PC-3 (cell line): ENCODE data around the gene RCSD1. TPM values are rescaled to one million over a fixed set of nuclear protein-coding genes. Genes with fewer than 3 reads are reported as not detected.

Source experiments
- ATAC-seq: fragments of 200-7000 bp; cut with Tn5 transposase; 2 replicates; pipeline ENCODE4 v1.9.1; 2020; ENCODE audit warnings: mild to moderate bottlenecking, moderate library complexity
- BruUV-seq: library from RNA; stranded (reverse); fragments of 400-500 nt; replicated peaks from 2 replicates; lab custom pipeline; 2021; lab: Mats Ljungman, UMichigan
- CTCF ChIA-PET: fragments of 300-600 bp; sonication (Branson Sonifier 250); formaldehyde crosslinking; loops from one replicate; lab custom pipeline; 2022; ENCODE audit warnings: antibody characterized with exemption; lab: Charles Lee
- POLR2A ChIA-PET: fragments of 300-600 bp; sonication (Branson Sonifier 250); formaldehyde crosslinking; loops from one replicate; lab custom pipeline; 2022; ENCODE audit warnings: antibody characterized with exemption; ENCODE audit not compliant: unreplicated experiment; lab: Charles Lee
- DNase-seq: peaks from one replicate; pipeline ENCODE4 v3.0.0-alpha.2; 2015
- H2AFZ ChIP-seq: fragments of 300-600 bp; sonication (generic); 2 replicates; pipeline ENCODE4 v1.6.0; 2016; ENCODE audit warnings: antibody characterized with exemption, low read length
- H3F3A ChIP-seq: fragments of 300-600 bp; sonication (generic); one replicate; pipeline ENCODE4 v1.6.0; 2017; ENCODE audit warnings: antibody characterized with exemption, low read length, control low read depth, mild to moderate bottlenecking; ENCODE audit not compliant: unreplicated experiment
- H3K27ac ChIP-seq: fragments of 300-600 bp; sonication (generic); 2 replicates; pipeline ENCODE4 v1.5.1; 2016; ENCODE audit warnings: mild to moderate bottlenecking, low read length
- H3K27me3 ChIP-seq: fragments of 300-600 bp; sonication (generic); 2 replicates; pipeline ENCODE4 v1.6.1; 2016; ENCODE audit warnings: low read length, mixed read lengths
- H3K36me3 ChIP-seq: fragments of 300-600 bp; sonication (generic); 2 replicates; pipeline ENCODE4 v1.6.1; 2016; ENCODE audit warnings: low read depth, mixed run types, low read length, mixed read lengths
- H3K4me1 ChIP-seq: fragments of 300-600 bp; sonication (generic); 2 replicates; pipeline ENCODE4 v1.5.1; 2016; ENCODE audit warnings: low read length; ENCODE audit not compliant: insufficient read depth
- H3K4me2 ChIP-seq: fragments of 300-600 bp; sonication (generic); 2 replicates; pipeline ENCODE4 v1.6.0; 2016; ENCODE audit warnings: low read length
- H3K4me3 ChIP-seq: fragments of 300-600 bp; sonication (generic); 2 replicates; pipeline ENCODE4 v1.5.1; 2016; ENCODE audit warnings: mild to moderate bottlenecking, low read length, mixed read lengths
- H3K79me2 ChIP-seq: fragments of 300-600 bp; sonication (generic); 2 replicates; pipeline ENCODE4 v1.6.1; 2017; ENCODE audit warnings: low read length, mixed read lengths
- H3K9ac ChIP-seq: fragments of 300-600 bp; sonication (generic); 2 replicates; pipeline ENCODE4 v1.6.0; 2016; ENCODE audit warnings: mild to moderate bottlenecking, low read length
- H3K9me2 ChIP-seq: fragments of 300-600 bp; sonication (generic); replicated peaks from 2 replicates; pipeline ENCODE4 v1.6.1; 2016; ENCODE audit warnings: mixed run types, low read length, mixed read lengths
- H3K9me3 ChIP-seq: fragments of 300-600 bp; sonication (generic); 2 replicates; pipeline ENCODE4 v1.6.1; 2016; ENCODE audit warnings: low read length, mixed read lengths
- H4K20me1 ChIP-seq: fragments of 300-600 bp; sonication (generic); 2 replicates; pipeline ENCODE4 v1.6.1; 2016; ENCODE audit warnings: low read length, mixed read lengths
- CTCF ChIP-seq: fragments of 300-600 bp; sonication (generic); conservative IDR thresholded peaks from 2 replicates; pipeline ENCODE4 v1.5.1; 2017; ENCODE audit warnings: antibody characterized with exemption, low read depth, mild to moderate bottlenecking, low read length
- EZH2 ChIP-seq: fragments of 300-600 bp; sonication (generic); IDR thresholded peaks from one replicate; pipeline ENCODE4 v1.6.1; 2017; ENCODE audit warnings: antibody characterized with exemption, mild to moderate bottlenecking, low read length; ENCODE audit not compliant: unreplicated experiment
- EZH2phosphoT487 ChIP-seq: fragments of 300-600 bp; sonication (generic); IDR thresholded peaks from 2 replicates; pipeline ENCODE4 v1.6.1; 2018; ENCODE audit warnings: mild to moderate bottlenecking, antibody characterized with exemption, low read length, borderline replicate concordance
- intact Hi-C: fragments of 100-400 bp; cut with micrococcal nuclease; formaldehyde crosslinking; loops from 2 replicates; pipeline ENCODE4 v1.9.0; 2023
- total RNA-seq: library from RNA; depleted of rRNA; stranded (reverse); fragments of >200 nt; gene quantifications from 2 replicates; pipeline ENCODE4 v1.2.3, GENCODE V29; 2014

RCSD1 gene
- total RNA-seq, 1 experiment from 2014 or later, result not detected

GRCh38 chr1:167635156-167635648, 5.2 kb downstream of the RCSD1 start:
- ATAC-seq, result no peak
- TF ChIP-seq EZH2, result no peak
- DNase-seq, result no peak
- BruUV-seq, result no TSS peak
- CTCF ChIA-PET, result no interaction called here
- Histone ChIP-seq H3K9ac (no peak overlapping the region), H3K9me3 (no peaks in the 10 kb centered on the region), H3K4me3 (no peak overlapping the region), H3K4me2 (no peak overlapping the region), H3K9me2 (no peaks in the 10 kb centered on the region), H3K4me1 (peaks cover 14% of the 10 kb centered on the region; the same call in 1 of the 2 replicates), H3K27ac (no peak overlapping the region), H3K36me3 (no peaks in the 10 kb centered on the region), H3K27me3 (peaks cover 35% of the 10 kb centered on the region), H3F3A (no peaks in the 10 kb centered on the region), H3K79me2 (no peaks in the 10 kb centered on the region), H4K20me1 (no peaks in the 10 kb centered on the region), H2AFZ (no peak overlapping the region)
- POLR2A ChIA-PET, result no interaction called here
- intact Hi-C loops, result no loop called here

- DNase-seq (no peak), ATAC-seq (no peak)
- no TSS peak for BruUV-seq
- Histone ChIP-seq H3K9me3 (no peaks in the 10 kb centered on the region), H3K27ac (no peak overlapping the region), H3K9me2 (no peaks in the 10 kb centered on the region), H3F3A (no peaks in the 10 kb centered on the region), H3K27me3 (peaks cover 31% of the 10 kb centered on the region), H3K4me3 (no peak overlapping the region), H3K4me2 (no peak overlapping the region), H3K9ac (no peak overlapping the region), H3K36me3 (no peaks in the 10 kb centered on the region), H3K79me2 (no peaks in the 10 kb centered on the region), H3K4me1 (peaks cover 11% of the 10 kb centered on the region; the same call in 1 of the 2 replicates), H4K20me1 (no peaks in the 10 kb centered on the region), H2AFZ (no peak overlapping the region)
- intact Hi-C loops, result no loop called here
- CTCF ChIA-PET, result no interaction called here
- TF ChIP-seq CTCF (no peak), EZH2phosphoT487 (no peak), EZH2 (no peak)
- POLR2A ChIA-PET, result no interaction called here
Measured at GRCh38 chr1:167635941-167636340, 5.9 kb downstream of the RCSD1 start.

GRCh38 chr1:167638064-167638463, 8.0 kb downstream of the RCSD1 start:
- Histone ChIP-seq H3K27me3 (peaks cover 32% of the 10 kb centered on the region), H3K9me3 (no peaks in the 10 kb centered on the region), H3K4me3 (no peak overlapping the region), H3K36me3 (no peaks in the 10 kb centered on the region), H2AFZ (no peak overlapping the region), H3K79me2 (no peaks in the 10 kb centered on the region), H3K27ac (no peak overlapping the region), H3K4me2 (no peak overlapping the region), H3K9ac (no peak overlapping the region), H4K20me1 (no peaks in the 10 kb centered on the region), H3F3A (no peaks in the 10 kb centered on the region), H3K4me1 (peaks cover 11% of the 10 kb centered on the region; the same call in 1 of the 2 replicates), H3K9me2 (no peaks in the 10 kb centered on the region)
- ATAC-seq, result no peak
- CTCF ChIA-PET, result no interaction called here
- intact Hi-C loops, result no loop called here
- POLR2A ChIA-PET, result no interaction called here
- no peak for DNase-seq
- no TSS peak for BruUV-seq
- no peak for TF ChIP-seq CTCF
- TF ChIP-seq EZH2phosphoT487, result no peak
- TF ChIP-seq EZH2, result no peak
